Inferior parietal cortex (tissue), 1 donor: ENCODE measurements around the gene LARP4.
A peak's percentile ranks its signal among the peaks of the same experiment; 100 is the strongest.
"Not testable (repeated sequence)": the region's sequence is repeated elsewhere in the genome, so short reads cannot be mapped to it uniquely, and the experiment has no call there.

Source experiments
- DNase-seq: peaks from one replicate; pipeline ENCODE4 v3.0.0-alpha.2; 2016; ENCODE audit errors: extremely low spot score

Gene LARP4

GRCh38 chr12:50400638-50401499, at the start of gene LARP4:
TSS of gene LARP4 (plus strand) at chr12:50400885. CDS start at chr12:50401011, 126 bp downstream.
- peak; percentile 99 for DNase-seq

GRCh38 chr12:50351120-50352043, 49.3 kb upstream of the LARP4 start:
- no peak for DNase-seq

DNA sequence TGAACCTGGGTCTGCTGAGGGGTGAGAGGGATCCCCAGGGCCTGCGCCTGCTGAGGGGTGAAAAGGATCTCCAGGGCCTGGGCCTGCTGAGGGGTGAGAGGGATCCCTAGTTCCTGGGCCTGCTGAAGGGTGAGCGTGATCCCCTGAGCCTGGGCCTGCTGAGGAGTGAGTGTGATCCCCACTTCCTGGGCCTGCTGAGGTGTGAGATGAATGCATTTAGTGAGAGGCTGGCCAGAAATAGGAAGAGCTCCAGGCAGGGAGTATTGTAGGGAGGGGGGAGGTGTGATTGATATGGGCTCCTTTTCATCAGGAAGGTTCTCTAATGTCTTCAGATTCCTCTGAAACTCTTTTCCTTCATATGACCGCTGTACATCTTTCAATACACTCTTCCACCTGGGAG, 47.3 kb upstream of the LARP4 start:
- no peak for DNase-seq

DNA sequence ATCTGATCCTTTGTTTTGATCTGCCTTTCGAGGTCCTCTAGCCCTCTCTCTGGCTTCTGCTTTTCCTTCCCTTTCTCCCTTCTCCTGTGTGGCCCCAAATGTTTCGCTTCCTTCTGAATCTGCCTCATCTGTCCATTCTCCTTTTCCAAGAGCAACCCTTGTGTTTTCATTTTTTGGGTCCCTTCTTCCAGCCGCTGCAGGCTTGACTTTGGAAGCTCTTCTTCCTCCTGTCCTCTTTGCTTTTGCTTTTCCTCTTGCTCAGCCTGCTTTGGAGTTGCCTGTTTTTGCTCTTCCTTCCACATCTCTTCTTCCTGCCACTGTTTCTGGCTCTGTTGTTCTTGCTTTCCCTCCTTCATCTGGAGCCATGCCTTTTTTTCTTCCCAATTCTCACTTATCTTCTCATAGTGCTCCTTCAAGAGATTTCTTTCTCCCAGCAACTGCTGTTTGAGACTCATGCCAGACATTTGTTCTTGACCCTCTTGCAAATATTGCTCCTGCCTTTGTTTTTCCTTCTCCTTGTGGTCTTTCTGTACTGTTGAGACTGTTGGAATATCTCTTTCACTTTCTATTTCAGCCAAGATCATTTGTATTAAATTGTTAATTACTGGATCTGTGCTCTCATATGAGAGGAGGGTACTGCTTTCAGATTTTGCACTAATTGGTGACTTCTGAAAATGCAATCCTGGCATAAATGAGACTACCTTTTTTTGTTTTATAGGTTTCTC, 46.7 kb upstream of the LARP4 start:
- DNase-seq: no peak

DNA sequence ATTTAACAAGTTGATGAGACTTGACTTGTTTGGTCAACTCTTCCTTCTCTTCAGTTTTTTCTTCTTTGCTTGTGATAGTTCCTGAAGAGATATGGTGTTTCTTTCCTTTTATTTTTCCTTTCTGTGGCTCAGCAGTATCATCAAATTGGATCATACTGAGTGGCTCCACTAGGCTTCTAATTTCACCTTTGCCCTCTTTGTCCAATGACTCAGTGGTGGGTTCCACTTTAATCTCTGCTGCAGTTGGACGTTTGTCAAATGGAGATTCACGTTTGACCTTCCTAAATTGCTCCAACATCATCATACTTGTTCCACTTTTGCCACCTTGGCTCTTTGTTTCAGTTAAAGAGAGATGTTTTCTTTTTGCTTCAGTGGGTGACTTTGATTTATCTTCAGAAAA, 45.8 kb upstream of the LARP4 start:
- no peak for DNase-seq

- no peak for DNase-seq
These were observed 45.3 kb upstream of the LARP4 start for GRCh38 chr12:50355365-50355764.

DNA sequence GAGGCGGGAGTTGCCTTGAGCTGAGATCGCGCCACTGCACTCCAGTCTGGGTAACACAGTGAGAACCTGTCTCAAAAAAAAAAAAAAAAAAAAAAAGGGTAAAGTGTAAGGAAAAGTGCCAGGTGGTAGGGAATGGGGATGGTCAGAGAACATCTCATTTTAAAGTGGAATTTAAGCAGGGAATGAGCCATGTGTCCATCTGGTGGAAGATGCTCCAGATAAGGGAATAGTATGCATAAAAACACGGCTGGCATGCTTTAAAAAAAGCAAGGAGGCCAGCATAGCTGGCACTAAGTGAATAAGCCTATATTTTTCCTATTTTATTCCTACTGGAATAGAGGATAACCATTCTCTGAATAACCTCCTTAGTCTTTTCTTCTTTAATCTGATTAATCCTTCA, 38.0 kb upstream of the LARP4 start:
- DNase-seq: no peak

DNA sequence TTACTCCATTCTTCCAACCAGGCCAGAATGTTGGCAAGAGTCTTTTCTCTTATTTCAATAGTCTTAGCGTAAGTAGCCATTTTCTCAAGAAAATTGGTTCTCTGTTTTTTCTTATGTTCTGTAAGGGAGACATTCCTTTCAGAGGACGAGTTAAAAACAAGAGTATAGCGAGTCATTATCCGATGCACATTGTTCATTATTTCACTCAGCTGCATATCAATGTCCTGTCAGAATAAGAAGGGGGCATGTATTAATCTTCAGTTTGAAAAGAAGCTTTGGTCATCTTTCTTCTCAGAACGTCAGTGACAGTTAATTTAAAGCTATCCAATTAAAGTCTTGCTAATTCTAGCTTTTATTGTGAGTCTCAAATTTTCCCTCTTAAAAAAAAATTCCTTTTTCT, 37.5 kb upstream of the LARP4 start:
- no peak for DNase-seq

DNA sequence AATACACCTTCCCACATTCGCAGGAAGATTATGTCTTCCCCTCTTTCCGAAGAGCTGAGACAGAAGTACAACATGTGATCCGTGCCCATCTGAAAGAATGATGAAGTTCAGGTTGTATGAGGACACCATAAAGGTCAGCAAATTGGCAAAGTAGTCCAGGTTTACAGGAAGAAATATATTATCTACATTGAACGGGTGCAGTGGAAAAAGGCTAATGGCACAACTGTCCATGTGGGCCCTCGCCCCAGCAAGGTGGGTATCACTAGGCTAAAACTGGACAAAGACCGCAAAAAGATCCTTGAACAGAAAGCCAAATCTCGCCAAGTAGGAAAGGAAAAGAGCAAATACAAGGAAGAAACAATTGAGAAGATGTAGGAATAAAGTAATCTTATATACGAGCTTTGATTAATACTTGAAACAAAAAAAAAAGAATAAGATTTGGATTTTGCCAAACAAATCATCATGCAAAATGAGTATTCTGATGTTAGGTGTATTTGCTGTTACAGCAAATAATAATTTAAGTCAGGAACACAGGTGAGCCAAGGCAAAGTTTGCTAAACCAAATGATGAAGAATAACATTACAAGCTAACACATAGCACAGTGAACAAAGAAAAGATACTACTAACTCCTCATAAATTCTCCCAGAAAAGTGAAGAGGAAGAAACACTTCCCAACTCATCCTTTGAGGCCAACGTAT, 34.8 kb upstream of the LARP4 start:
- DNase-seq: no peak

DNA sequence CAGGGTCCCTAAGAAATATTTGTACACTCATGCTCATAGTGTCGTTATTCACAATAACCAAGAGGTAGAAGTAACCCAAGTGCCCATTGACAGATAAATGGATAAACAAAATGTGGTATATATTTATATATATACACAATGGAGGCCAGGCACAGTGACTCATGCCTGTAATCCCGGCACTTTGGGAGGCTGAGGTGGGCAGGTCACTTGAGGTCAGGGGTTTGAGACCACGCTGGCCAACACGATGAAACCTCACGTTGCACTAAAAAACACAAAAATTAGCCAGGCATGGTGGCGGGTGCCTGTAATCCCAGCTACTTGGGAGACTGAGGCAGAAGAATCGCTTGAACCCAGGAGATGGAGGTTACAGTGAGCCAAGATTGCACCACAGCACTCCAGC, 30.0 kb upstream of the LARP4 start:
- not testable (repeated sequence) for DNase-seq

DNA sequence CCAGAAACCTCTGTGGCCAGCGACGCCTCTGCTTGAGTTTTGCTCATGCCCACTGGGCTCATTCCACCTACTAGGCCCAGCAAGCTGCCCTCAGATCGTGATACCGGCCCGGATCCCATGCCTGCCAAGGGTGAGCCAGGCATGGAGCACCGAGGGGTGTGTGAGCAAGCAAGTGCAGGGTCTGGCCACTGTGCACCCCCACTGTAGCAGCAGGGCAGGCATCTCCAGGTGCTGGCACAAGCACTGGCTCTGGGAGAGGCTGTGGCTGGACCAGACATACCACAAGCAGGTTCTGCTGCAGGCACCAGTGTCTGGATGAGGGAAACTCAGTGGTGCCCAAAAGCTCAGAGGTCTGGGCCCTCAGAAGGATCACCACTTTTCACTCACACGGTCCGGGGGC, 24.9 kb upstream of the LARP4 start:
- DNase-seq: no peak

- no peak for DNase-seq
These were observed 19.8 kb upstream of the LARP4 start for GRCh38 chr12:50380761-50381325.

DNA sequence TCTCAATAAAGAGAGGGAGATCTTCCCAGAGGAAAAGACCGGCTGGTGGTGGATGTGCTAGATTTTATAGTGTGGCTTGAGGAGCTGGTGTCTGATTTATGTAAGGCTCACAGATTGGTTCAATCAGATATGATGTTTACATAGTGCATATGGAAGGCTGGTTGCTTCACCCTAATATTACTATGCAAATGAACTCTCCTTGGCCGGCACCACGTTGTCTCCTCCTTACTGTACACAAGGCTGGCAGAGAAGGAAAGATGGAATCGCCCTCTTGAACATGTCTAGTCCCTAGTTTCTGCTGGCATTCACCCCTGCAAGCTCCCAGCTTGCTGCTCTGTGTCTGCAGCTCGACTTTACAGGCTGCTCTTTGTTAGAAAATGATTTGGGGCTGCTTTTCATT, 13.2 kb upstream of the LARP4 start:
- DNase-seq: no peak

- no peak for DNase-seq
These were observed 12.7 kb upstream of the LARP4 start for GRCh38 chr12:50387972-50388478.

GRCh38 chr12:50388793-50389192, 11.9 kb upstream of the LARP4 start:
- DNase-seq: not testable (repeated sequence)

DNA sequence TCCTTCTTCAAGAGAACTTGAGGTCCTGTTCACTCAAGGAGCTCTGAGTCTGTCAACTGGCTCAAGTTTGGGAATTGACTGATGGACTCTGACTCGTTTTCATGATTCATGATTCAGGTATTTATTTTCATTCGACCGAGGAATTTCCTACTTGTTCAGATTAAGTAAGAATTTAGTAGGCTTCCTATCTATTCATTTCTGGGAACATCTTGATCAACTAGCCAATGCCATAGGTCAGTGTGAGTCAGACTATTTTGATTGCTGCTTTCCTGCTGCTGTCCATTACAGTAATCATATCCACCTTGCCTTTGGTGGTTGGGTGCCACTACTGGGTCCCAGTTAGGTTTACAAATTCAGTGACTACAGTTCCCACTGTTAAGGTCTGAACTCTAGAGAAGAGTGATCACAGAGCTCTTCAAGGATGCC, 10.4 kb upstream of the LARP4 start:
- DNase-seq: no peak

- DNase-seq: no peak
These were observed 6.1 kb upstream of the LARP4 start for GRCh38 chr12:50394469-50395029.

DNA sequence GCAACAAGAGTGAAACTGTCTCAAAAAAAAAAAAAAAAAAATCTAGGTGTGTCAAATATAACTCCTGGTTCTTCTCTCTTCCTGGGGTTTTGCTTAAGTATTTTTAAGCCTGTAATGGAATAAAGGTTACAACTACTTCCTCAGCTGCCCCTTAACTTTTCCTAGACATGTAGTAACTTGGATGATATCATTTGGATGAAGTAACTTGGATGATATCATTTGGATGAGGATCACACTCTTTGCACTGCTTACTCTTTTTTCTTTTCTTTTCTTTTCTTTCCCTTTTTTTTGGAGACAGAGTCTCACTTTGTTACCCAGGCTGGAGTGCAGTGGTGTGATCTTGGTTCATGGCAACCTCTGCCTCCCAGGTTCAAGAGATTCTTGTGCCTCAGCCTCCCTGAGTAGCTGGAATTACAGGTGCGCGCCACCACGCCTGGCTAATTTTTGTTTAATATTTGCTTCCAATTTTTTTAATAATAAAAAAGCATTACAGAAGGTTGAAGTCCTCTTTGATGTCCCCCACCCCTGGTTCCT, 3.5 kb upstream of the LARP4 start:
- no peak for DNase-seq

GRCh38 chr12:50398931-50399330, 1.8 kb upstream of the LARP4 start:
- no peak for DNase-seq

DNA sequence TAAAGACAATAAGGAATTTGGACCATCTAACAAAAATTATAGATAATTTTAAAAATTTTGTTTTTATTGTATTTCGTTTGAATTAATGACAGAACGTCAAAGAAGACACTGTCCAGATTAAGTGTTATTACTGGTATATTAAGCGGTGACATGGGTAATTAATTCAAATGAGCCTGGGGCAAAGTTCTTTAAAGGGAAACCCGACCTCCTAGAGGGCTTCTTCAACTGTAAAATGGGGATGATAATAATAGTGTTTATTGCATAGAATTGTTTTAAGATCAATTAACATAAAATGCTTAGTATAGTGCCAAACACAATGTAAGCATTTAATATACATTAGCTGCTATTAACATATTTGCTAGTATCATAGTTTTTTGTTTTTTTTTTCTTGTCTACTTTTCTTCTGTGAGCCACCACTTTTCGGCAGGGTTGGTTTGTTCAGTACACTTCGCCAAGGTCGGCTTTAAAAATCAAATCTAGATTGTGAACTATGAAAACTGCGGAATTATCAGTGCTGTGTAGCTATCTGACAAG, 514 bp upstream of the LARP4 start:
- peak; percentile 5 for DNase-seq
